IPS-NIHi11 (cell line): Measurements from ENCODE around the gene ARMC8.

Experiments
- DNase-seq: peaks from one replicate; pipeline ENCODE4 v3.0.0; 2012; ENCODE audit warnings: mixed read lengths, low spot score

The ARMC8 gene

DNA sequence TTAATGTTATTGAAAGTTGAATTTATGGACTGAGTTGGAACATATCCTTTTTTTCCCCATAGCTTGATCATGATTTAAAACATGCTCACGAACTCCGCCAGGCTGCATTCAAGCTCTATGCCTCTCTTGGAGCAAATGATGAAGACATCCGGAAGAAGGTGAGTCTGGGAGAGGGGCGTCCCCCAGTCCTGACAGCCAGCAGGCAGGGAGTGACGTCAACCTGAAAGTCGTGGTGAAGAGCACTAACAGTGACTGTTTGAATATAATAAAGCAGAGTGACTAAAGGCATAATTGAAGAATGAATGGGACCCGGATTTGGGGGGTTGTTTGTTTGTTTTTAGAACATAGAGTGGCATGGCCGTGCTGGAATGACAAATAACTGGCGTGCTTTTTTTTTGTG is 57.9 kb downstream of the ARMC8 start:
- DNase-seq, result no peak

GRCh38 chr3:138249636-138250035 is 62.5 kb downstream of the ARMC8 start:
- no peak for DNase-seq

GRCh38 chr3:138253609-138254008 is 66.5 kb downstream of the ARMC8 start:
- DNase-seq, result no peak

GRCh38 chr3:138254216-138254615 is 67.1 kb downstream of the ARMC8 start:
- no peak for DNase-seq

GRCh38 chr3:138256022-138256421 is 68.9 kb downstream of the ARMC8 start:
- no peak for DNase-seq

DNA sequence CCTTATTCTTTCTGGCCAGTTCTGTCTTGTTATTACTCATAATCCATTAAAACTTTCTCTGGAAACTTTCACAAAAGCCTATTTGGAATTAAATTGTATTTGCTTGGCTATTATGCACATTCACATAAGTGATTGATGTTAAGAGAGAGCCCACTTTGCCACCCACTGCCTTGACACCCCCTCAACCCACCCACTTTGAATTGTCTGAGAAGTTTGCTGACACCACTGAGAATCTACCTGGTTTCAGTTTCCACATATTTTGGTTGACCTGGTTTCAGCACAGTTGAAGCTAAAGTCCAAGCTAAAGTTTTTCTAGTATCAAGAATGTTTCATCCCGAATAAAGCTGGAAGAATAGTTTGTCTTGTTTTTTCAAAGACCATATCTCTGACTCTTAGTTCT is 70.9 kb downstream of the ARMC8 start:
- no peak for DNase-seq

GRCh38 chr3:138259126-138259525 is 72.0 kb downstream of the ARMC8 start:
- no peak for DNase-seq

GRCh38 chr3:138260611-138261010 is 73.5 kb downstream of the ARMC8 start:
- no peak for DNase-seq

GRCh38 chr3:138263104-138263503 is 76.0 kb downstream of the ARMC8 start:
- no peak for DNase-seq

DNA sequence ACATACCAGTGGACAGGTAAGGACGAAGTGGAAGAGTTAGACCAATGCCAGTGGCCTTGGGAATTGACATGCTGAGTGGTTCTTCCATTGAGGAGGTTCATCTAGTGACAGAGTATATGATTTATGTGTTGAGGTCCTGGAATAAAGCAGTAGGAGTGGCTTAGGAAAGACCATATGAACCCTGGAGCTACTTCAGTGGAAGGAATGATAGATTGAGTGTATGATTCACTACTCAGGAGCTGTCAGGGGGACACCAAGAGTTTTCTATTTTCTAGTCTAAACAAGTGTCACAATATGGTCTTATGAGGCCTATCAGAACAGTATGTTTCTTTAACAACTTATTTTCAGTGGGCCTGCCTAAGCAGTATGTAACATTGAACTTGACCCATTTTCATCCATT is 78.6 kb downstream of the ARMC8 start:
- DNase-seq, result no peak

DNA sequence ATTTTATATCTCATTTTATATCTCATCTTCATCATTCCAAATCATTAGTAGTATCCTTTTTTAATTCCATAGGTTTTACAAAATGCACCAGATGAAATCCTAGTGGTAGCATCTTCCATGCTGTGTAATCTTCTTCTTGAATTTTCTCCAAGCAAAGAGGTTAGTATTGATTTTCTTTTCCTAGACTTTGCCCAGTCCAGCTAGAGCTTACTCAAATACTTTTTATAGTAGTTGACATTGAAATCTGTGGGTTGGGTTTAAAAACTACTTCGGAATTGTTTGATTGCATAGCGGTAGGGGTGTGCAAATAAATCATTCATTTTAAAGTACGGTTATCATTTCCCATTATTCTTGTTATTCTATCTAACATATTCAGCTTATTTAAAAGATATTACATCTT is 80.0 kb downstream of the ARMC8 start:
- DNase-seq, result no peak

DNA sequence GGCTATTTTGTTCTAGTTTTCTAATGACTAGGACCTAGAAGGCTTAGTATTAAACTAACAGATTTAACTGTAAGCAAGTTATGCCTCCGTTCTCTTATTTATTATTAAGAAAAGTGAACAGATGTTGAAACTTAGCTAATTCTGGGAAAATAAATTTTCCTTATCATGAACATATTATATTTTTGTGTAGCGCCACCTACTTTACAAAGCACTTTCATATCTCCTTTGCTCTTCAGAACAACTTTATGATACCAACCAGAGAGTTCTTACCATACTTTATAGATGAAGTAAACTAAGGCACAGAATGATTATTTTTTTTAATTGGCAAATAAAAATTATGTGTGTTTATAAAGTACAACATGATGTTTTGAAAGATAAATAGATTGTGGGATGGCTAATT is 83.1 kb downstream of the ARMC8 start:
- DNase-seq, result no peak

DNA sequence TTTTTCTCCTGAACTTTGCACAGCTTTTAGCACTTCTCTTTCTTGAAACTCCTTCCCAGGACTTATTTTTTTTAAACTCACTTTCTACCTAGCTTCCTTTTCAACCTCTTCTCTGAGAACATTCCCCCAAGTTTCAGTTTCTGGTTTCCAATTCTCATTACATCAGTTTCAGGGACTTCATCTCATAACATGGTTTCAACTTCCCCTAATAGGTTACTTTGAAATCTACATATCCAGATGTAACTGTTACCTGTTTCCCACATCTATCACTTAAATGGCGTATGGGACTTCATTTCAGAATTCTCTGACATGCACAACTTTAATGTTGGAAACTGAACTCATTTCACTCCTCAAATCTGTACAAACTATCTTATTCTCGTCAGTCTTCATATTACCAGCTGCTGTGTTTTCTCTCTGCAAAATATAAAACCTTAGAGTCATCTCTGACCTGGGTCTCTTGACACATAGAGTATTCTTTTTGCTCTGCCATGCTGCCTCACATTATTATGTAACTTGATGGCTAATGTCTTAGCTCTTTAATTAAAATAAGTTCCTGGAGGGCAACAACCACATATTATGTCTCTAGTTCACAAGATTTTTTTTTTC is 84.2 kb downstream of the ARMC8 start:
- DNase-seq, result no peak

DNA sequence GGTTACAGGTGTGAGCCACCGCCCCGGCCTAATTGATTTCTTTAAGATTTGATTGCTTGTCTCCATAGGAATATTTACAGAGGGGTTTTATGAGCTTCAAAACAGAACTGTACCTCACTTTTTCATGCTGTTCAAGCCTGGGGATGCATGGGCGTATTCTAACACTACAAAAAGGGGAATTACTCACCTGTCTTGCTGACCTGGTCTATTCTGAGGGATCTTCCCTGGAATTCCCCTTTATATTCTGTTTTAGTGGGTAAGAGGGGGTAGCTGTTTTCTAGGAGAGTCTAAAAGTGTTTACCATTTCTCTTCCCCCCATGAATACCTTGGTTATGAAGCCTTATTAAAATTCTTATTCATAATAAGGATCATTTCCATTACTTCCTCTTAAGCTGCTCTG is 94.5 kb downstream of the ARMC8 start:
- no peak for DNase-seq

DNA sequence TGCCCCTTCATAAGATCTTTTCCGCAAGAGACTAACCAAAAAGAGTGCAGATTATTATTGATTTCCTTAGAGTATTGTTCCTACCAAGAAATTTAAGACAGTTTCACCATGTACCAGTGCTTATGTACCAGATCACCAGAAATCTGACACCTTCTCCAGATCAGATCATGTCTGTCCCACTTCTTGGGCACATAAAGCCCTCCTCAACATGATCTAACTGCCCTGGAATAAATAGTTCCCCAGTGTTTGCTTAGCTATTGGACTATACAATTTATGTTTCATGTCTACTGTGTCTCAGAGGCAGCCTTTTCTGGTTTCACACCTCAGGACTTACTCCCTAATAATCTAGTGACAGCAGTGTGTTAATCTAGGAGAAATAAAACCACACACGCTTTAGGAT is 95.7 kb downstream of the ARMC8 start:
- no peak for DNase-seq

DNA sequence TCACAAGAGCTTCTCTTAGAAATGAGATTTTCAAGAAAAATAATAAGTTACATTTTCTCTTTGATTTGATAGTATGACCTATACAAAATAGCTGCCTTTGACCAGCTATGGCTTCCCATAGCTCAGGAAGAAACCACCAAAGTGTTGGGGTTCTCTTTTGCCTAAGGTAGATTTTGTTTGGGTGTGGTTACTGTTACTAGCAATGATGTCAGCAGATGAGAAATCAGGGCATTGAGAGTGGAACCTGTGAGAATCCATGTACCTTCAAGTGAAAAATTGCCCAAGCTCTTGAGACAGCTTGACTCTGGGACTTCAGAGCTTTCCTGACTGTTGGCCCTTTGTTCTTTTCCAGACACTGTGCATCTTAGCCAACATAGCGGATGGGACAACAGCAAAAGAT is 97.0 kb downstream of the ARMC8 start:
- DNase-seq, result no peak

GRCh38 chr3:138284957-138285477 is 97.9 kb downstream of the ARMC8 start:
- no peak for DNase-seq

DNA sequence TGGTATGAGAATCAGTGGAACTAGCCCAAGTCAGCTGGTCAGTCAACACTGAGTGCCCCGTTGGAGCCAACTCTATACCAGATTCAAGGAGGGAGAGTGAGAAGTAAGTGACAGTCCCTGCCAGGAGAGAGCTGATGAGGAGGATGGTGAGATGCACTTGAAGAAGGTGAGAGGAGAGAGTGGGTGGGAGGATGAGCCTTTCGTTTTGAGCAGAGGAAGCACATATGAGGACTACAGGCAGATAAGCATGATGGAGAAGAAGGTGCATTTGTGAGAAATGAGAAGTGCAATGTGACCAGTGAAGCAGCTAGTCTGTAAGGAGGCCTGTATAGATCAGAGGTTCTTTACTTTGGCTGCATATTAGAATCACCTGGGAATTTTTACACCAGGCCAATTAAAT is 102.2 kb downstream of the ARMC8 start:
- DNase-seq, result no peak

DNA sequence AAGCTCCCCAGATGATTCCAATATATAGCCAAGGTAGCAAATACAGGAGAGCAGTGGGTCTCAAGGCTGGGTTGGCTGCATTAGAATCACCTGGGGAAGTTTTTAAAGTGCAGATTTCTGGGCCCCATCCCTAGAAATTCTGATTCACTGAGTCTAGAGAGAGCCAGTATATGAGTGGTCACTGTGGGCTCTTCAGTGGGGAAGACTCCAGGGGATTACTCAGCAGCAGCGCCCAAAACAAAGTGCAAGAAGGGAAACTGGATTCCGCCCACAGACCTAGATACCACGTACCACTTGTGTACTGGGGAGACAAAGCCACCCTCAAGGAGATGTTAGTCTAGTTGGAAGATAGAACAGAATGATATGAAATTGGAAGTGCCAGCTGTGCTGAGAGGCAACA is 102.6 kb downstream of the ARMC8 start:
- no peak for DNase-seq

GRCh38 chr3:138296639-138297038 is 109.5 kb downstream of the ARMC8 start:
- DNase-seq, result no peak

DNA sequence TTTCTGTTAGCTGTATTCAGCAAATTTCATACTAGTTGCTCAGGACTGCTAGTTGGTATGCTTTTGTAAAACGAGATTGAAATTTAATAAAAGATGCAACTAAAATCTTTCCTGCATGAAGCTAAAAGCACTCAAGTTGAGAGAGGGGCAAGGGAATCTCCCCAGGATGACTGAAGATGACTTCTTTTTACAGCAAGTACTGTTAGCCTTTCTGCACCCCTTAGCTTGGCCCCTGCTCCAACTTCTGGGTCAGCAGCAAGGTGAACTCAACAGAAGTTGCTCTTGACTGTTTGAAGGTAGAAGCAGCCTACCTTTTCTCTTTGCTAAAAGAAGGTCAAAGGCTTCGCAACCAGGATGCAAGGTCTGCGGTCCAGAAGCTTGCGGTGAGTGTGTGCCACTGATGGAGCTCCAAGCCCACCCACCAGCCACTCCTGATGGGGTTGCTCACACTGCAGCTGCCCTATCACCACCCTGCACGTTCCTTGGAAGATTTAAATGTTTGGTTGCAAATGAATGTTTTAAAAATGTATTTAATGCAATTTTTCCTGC is 110.0 kb downstream of the ARMC8 start:
- no peak for DNase-seq

DNA sequence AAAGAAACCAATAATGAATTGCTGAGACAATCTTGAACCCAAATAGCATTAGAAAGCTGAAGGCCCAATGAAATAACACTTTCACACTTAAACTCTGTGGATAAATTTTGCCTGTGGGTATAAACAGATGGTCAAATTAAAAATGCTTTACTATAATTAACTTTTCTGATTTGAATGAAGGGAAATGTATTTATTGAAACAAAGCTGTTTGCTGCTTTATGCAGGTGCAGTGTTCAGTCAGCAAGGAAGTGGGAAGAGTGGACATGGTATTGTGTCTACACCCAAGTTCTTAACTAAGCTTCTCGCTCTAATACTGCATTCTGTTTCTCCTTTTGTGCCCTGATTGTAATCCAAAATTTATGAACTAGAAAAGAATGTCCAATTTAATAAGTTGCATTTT is 110.8 kb downstream of the ARMC8 start:
- DNase-seq, result no peak

DNA sequence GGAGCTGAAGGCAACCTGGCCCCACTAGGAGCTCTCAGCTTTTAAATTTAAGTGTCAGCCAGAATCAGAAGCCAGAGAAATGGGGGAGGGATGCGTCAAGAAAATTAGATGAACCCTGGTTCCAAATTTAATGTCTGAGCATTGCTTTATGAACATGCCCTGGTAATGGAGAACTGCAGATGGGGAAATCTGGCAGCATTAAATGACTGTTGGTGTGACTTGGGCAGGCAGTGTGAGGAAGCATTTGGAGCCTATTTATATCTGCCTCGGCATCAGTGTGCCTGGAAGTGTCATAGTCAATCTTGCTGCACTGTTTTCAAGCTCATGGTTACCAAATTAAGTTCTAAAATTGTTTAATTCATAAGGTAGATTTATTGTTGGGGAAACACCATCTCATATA is 113.5 kb downstream of the ARMC8 start:
- no peak for DNase-seq

GRCh38 chr3:138303474-138303873 is 116.4 kb downstream of the ARMC8 start:
- DNase-seq, result no peak
